Measurements from ENCODE around the gene ENOX1. TPM values are rescaled to one million over a fixed set of nuclear protein-coding genes. Genes with fewer than 3 reads are reported as not detected.

ENOX1 gene
- total RNA-seq, 1 experiment from 2014 or later, result 0.26 TPM

GRCh38 chr13:43206838-43207237 is 579.9 kb downstream of the ENOX1 start:
- Mint-ChIP-seq H3K36me3 (0 out of 2 replicates have a peak, but pooled peaks cover 5% of the 10 kb centered on the region), H3K4me1 (0 out of 2 replicates have a peak, but pooled peaks cover 3% of the 10 kb centered on the region), H3K4me3 (no peak overlapping the region), H3K9me3 (peaks cover 21% of the 10 kb centered on the region), H3K27ac (no peak overlapping the region), H3K27me3 (ENCODE audit: low read depth) (no peaks in the 10 kb centered on the region; the same call in 1 of the 2 replicates)
- no peak for DNase-seq (ENCODE audit: low spot score)
- POLR2A ChIA-PET, result no interaction called here
- ATAC-seq, result no peak
- CTCF ChIA-PET, result no interaction called here
- TF ChIP-seq TCF7 (CRISPR knock-in tag; IDR thresholded peaks at IDR 0.05; ENCODE audit: low read depth) (no peak), ZNF232 (CRISPR knock-in tag; IDR thresholded peaks at IDR 0.05) (no peak), HMGXB4 (CRISPR knock-in tag; IDR thresholded peaks at IDR 0.05) (no peak), NR2C2 (CRISPR knock-in tag; IDR thresholded peaks at IDR 0.05) (no peak), ZNF396 (CRISPR knock-in tag; IDR thresholded peaks at IDR 0.05; ENCODE audit: borderline replicate concordance) (no peak), ATF3 (CRISPR knock-in tag; conservative IDR thresholded peaks at IDR 0.05) (no peak), ATF2 (CRISPR knock-in tag; IDR thresholded peaks at IDR 0.05; ENCODE audit: borderline replicate concordance, low read depth) (no peak), FOXP1 (CRISPR knock-in tag; IDR thresholded peaks at IDR 0.05; ENCODE audit: borderline replicate concordance) (no peak), JUN (CRISPR knock-in tag; IDR thresholded peaks at IDR 0.05) (no peak), NR1H2 (CRISPR knock-in tag; IDR thresholded peaks at IDR 0.05) (no peak), ELF4 (CRISPR knock-in tag; IDR thresholded peaks at IDR 0.05; ENCODE audit: low read depth) (no peak), ARID4B (CRISPR knock-in tag; IDR thresholded peaks at IDR 0.05; ENCODE audit: borderline replicate concordance) (no peak), TEAD4 (CRISPR knock-in tag; IDR thresholded peaks at IDR 0.05) (no peak), GRHL2 (CRISPR knock-in tag; IDR thresholded peaks at IDR 0.05; ENCODE audit: insufficient replicate concordance, severe bottlenecking) (no peak), KAT7 (CRISPR knock-in tag; IDR thresholded peaks at IDR 0.05; ENCODE audit: borderline replicate concordance) (no peak), ETV6 (CRISPR knock-in tag; IDR thresholded peaks at IDR 0.05) (no peak), SMAD3 (CRISPR knock-in tag; IDR thresholded peaks at IDR 0.05; ENCODE audit: borderline replicate concordance) (no peak), OVOL2 (CRISPR knock-in tag; IDR thresholded peaks at IDR 0.05; ENCODE audit: borderline replicate concordance) (no peak), TEAD1 (CRISPR knock-in tag; IDR thresholded peaks at IDR 0.05) (no peak), ATF1 (CRISPR knock-in tag; IDR thresholded peaks at IDR 0.05) (no peak)
